ENCODE results near the gene FOXP4. TPM values are rescaled to one million over a fixed set of nuclear protein-coding genes. Genes with fewer than 3 reads are reported as not detected.

The FOXP4 gene
- polyA plus RNA-seq, 3 donors = 8.3 to 26.6 (median 18.4) TPM

DNA sequence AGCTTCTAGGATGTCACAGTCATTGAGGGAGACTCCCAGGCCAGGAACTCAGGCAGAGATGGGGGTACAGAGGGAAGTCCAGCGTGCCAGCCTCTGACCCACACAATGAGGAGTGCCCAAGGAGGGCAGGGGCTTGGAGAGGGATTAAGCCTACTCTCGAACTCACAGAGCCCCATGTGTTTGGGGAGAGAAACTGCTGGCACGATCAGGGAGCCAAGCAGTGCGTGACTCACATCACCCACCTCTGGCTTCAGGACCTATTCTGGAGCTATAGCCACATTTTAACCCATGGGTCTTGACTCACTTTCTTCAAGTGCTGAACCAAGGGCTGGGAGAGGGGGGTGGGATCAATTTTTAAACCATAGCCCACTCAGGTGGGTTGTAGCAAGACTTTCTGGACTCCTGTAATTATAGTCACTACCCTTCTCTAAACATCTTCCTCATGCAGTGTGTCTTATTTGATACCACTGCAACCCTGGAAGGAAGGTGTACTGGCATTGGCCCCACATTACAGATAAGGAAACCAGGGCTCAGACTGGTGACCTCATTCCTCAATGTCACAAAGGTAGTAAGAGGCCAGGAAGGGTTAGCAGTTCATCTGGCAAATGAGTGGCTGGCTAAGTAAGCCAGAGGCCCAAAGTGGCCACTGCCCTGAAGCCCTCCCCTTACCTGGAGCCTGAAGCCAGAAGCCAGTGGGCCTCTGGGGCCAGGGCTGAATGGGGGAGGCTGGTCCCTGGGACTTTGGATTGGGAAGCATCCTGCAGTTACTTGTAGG, 12.0 kb downstream of the FOXP4 start:
- 51 to 96% (median 93%) methylated on average over 4 of the region's 4 CpGs for WGBS, 3 donors
- no peak overlapping the region for H3K27ac ChIP-seq (ENCODE audit: low read depth, low read length)

GRCh38 chr6:41559655-41560427, 13.7 kb downstream of the FOXP4 start:
- no peak overlapping the region for H3K27ac ChIP-seq (ENCODE audit: low read depth, low read length)
- 64 to 70% (median 67%) methylated on average over 7 of the region's 7 CpGs for WGBS, 3 donors

DNA sequence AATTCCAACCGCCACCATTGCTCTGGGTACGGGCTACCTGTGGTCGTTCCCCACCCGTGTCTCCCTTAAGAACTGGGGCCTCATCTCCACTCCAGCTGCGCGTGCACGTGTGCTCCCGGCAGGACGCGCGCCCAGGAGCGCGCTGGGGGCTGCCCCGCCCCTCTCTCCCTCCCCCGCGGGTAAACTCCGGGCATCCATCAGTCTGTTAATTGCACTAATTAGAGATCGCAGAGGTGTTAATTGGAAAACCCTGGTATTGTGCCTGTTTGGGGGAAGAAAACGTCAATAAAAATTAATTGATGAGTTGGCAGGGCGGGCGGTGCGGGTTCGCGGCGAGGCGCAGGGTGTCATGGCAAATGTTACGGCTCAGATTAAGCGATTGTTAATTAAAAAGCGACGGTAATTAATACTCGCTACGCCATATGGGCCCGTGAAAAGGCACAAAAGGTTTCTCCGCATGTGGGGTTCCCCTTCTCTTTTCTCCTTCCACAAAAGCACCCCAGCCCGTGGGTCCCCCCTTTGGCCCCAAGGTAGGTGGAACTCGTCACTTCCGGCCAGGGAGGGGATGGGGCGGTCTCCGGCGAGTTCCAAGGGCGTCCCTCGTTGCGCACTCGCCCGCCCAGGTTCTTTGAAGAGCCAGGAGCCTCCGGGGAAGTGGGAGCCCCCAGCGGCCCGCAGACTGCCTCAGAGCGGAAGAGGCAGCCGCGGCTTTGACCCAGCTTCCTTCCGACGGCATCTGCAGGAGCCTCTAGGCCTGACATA, 14.4 kb downstream of the FOXP4 start:
- WGBS, 3 donors = 12 to 14% (median 13%) methylated on average over 53 of the region's 53 CpGs
- no peak overlapping the region for H3K27ac ChIP-seq (ENCODE audit: low read depth, low read length)

DNA sequence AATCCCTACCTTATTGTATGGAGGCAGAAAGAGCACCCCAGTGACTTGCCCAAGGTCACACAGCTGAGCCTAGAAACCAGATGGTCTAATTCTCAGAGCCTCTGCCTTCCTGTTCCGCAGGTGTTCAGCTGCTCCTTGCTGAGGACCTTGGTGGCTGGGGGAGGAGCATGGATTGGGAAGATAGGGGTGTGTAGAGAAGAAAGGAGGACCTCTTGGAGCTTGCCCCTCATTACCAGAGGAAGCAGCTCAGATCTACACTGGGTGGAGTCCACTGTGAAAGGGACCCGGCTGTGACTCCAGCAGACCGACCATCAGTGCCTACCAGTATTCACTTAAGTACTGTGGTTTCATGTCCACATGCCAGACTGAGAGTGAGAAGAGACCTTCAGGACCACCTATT, 15.2 kb downstream of the FOXP4 start:
- no peak overlapping the region for H3K27ac ChIP-seq (ENCODE audit: low read depth, low read length)
- WGBS, 3 donors = 52 to 93% (median 82%) methylated on average over 3 of the region's 3 CpGs

- WGBS, 3 donors = 81 to 95% (median 92%) methylated on average over 10 of the region's 10 CpGs
- no peak overlapping the region for H3K27ac ChIP-seq (ENCODE audit: low read depth, low read length)
Observed at GRCh38 chr6:41561931-41562911, 16.0 kb downstream of the FOXP4 start.

- H3K27ac ChIP-seq (ENCODE audit: low read depth, low read length) = no peak overlapping the region
- WGBS, 3 donors = 50 to 73% (median 60%) methylated on average over 8 of the region's 8 CpGs
Observed at GRCh38 chr6:41563060-41563776, 17.0 kb downstream of the FOXP4 start.

GRCh38 chr6:41564448-41565142, 18.4 kb downstream of the FOXP4 start:
- H3K27ac ChIP-seq (ENCODE audit: low read depth, low read length) = no peak overlapping the region
- WGBS, 3 donors = 93 to 97% (median 94%) methylated on average over 5 of the region's 5 CpGs

GRCh38 chr6:41565701-41566100, 19.5 kb downstream of the FOXP4 start:
- 96 to 98% (median 96%) methylated on average over 13 of the region's 13 CpGs for WGBS, 3 donors
- H3K27ac ChIP-seq (ENCODE audit: low read depth, low read length) = no peak overlapping the region

GRCh38 chr6:41566961-41567360, 20.8 kb downstream of the FOXP4 start:
- 66 to 100% (median 95%) methylated on average over 1 of the region's 1 CpG for WGBS, 3 donors
- H3K27ac ChIP-seq (ENCODE audit: low read depth, low read length) = no peak overlapping the region

- H3K27ac ChIP-seq (ENCODE audit: low read depth, low read length) = no peak overlapping the region
- WGBS, 3 donors = 59 to 96% (median 87%) methylated on average over 1 of the region's 1 CpG
Observed at GRCh38 chr6:41567684-41568083, 21.5 kb downstream of the FOXP4 start.

DNA sequence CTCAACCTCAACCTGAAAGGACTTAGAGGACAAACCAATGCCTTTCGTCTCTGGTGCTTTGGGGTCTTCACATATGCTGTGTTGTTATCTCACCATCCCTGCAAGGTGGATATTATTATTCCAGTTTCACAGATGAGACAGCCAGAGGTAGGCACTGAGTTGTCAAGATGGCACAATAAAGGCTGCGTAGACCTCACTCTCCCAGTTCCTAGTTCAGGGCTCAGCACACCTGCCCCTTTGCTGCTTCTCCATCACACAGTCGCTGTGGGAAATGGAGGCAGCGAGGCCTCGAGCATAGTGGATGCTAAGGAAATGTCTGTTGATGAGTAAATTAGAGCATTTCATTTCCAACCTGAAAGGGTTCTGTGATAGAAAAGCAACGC, 22.0 kb downstream of the FOXP4 start:
- WGBS, 3 donors = 84 to 96% (median 91%) methylated on average over 6 of the region's 6 CpGs
- no peak overlapping the region for H3K27ac ChIP-seq (ENCODE audit: low read depth, low read length)

DNA sequence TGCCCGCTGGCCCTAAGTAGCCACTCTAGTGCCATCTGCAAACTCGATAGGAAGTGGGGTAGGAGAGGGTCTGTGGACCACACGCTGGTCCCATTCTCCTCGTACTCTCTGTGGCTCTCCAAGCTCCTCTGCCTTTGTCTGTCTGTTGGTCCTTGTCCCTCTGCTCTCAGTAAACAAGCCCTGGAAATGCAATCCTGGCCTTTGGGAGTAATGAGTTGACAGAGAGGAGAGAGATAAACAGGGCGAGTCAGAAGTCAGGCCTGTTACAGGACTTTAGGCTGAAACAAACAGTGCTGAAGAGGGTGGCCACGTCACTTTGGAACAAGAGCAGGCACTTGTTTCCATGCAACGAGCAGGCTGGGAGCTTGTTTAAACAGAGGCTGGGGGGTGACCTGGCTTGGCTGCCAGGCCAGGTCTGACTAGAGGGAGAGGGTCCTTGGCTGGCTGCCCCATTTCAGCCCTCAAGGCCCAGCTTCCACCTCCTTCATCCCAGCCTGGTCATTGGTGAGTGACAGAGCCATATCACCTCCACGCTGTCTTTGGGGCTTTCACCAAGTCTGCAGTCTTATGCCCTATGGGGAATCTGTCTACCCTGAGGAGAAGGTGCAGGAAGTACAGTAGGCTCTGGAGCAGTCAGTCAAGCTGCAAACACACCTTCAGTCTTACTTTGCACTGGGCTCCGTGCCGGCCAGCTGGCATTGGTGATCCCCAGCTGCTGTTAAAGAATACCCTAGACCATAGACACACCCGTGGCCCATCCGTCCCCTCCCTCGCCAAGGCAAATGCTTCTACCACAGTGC, 22.6 kb downstream of the FOXP4 start:
- 46 to 90% (median 82%) methylated on average over 13 of the region's 13 CpGs for WGBS, 3 donors
- no peak overlapping the region for H3K27ac ChIP-seq (ENCODE audit: low read depth, low read length)

GRCh38 chr6:41570259-41570615, 24.1 kb downstream of the FOXP4 start:
- H3K27ac ChIP-seq (ENCODE audit: low read depth, low read length) = no peak overlapping the region
- WGBS, 3 donors = 76 to 81% (median 80%) methylated on average over 5 of the region's 5 CpGs

GRCh38 chr6:41571021-41571780, 25.0 kb downstream of the FOXP4 start:
- 84 to 87% (median 84%) methylated on average over 15 of the region's 15 CpGs for WGBS, 3 donors
- H3K27ac ChIP-seq (ENCODE audit: low read depth, low read length) = no peak overlapping the region

DNA sequence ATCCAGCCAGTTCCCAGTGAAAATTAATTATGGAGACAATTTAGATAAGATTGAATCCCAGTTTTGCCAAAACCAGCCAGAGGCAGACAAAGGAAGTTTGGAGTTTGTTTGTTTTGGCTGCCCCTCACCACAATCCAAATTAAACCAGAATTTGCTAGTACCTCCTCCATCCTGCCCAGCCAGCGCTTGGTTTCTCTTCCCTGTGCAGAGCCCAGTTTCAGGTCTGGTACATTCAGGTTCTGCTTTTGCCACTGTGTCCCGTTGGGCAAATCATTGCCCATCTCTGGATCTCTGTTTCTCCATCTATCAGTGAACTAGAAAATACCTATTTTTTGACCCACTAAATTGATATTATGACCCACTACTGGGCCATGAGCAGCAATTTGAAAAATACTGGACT, 26.4 kb downstream of the FOXP4 start:
- no peak overlapping the region for H3K27ac ChIP-seq (ENCODE audit: low read depth, low read length)
- 89 to 96% (median 94%) methylated on average over 2 of the region's 2 CpGs for WGBS, 3 donors

DNA sequence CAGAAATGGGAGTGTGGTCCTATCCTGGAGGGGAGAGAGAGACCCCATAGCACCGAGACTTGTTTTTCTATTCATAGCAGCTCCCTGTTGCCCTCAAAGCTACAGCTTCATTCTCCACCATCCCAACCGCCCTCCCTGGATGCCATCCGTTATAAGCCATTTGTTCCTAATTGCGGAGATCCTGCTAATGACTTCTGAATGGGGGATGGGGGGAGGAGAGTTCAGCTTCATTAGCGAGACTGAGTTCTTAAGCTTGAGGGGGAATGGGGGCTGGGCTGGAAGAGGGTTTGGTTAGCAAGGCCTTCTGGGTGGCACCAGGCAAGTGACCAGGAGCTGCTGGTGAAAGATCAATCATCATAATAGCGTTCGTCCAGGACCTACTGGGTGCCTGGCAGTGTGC, 27.1 kb downstream of the FOXP4 start:
- no peak overlapping the region for H3K27ac ChIP-seq (ENCODE audit: low read depth, low read length)
- 81 to 94% (median 94%) methylated on average over 7 of the region's 7 CpGs for WGBS, 3 donors

Data from adipose tissue (tissue), 3 donors.